HCT116 (cell line): ENCODE data around the gene LAMTOR1.

Experiments used
- POLR2A ChIP-seq: IDR thresholded peaks from 2 replicates; pipeline ENCODE4 v1.7.0; 2011; ENCODE audit warnings: borderline replicate concordance; ENCODE audit not compliant: insufficient read depth, insufficient read length; ENCODE audit errors: extremely low read depth
- TF ChIP-seq, protein P1 (sequence below), 3 experiments: fragments of 200-600 bp in 1 of 3; sonication (generic) in 1 of 3; IDR thresholded peaks in 2 of 3; conservative IDR thresholded peaks in 1 of 3; 2 replicates each; pipeline ENCODE4 v1.5.1; 2012 to 2017; ENCODE audit warnings: low read depth in 2 of 3, low read length in 2 of 3, antibody characterized with exemption in 1 of 3, borderline replicate concordance in 1 of 3, control low read depth in 1 of 3, mild to moderate bottlenecking in 1 of 3, mixed read lengths in 1 of 3, mixed run types in 1 of 3, moderate library complexity in 1 of 3; ENCODE audit not compliant: insufficient read depth in 1 of 3

DNA sequence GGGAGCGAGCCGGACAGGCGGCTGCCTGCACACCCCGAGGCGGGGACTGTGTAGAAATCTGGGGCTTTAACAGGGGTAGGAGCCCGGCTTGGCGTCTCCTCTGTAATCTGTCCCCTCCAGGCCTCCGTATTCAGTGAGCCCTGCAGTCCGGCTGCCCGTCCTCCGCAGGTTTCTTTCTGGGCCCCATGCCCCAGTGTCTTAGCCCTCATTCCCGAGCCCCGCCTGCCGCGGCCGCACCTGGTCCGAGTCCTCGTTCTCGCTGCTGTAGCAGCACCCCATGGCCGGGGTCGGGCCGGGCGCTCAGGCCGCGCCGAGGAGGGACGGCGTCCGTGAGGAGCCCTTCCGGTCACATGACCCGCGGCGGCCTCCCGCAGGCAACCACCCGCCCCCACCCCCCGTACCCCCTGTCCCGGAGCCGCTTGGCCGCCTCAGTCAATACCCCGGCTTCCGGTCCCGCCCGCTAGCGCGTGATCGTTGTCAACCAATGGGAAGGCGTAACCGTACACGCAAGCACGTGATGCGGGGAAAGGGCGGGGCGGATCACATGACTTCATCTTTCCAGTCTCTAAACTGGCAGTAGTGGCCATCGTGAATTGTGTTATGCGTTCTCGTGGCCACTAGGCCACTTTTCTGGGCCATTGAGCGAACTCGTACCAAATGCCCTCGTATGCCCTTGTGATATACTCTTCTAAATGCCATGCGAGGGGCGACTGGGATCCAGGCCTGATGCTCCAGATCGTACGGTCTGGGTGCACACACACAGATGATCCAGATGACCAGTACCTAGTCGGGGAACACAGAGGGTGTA is at the start of gene LAMTOR1:
- no peak for TF ChIP-seq POLR2A
- TF ChIP-seq, protein P1, sequence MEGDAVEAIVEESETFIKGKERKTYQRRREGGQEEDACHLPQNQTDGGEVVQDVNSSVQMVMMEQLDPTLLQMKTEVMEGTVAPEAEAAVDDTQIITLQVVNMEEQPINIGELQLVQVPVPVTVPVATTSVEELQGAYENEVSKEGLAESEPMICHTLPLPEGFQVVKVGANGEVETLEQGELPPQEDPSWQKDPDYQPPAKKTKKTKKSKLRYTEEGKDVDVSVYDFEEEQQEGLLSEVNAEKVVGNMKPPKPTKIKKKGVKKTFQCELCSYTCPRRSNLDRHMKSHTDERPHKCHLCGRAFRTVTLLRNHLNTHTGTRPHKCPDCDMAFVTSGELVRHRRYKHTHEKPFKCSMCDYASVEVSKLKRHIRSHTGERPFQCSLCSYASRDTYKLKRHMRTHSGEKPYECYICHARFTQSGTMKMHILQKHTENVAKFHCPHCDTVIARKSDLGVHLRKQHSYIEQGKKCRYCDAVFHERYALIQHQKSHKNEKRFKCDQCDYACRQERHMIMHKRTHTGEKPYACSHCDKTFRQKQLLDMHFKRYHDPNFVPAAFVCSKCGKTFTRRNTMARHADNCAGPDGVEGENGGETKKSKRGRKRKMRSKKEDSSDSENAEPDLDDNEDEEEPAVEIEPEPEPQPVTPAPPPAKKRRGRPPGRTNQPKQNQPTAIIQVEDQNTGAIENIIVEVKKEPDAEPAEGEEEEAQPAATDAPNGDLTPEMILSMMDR (IDR thresholded peaks at IDR 0.05 in 2 of 3, conservative IDR thresholded peaks at IDR 0.05 in 1 of 3; ENCODE audit: borderline replicate concordance in 1 of 3, insufficient read depth in 1 of 3, low read depth in 2 of 3, low read length in 2 of 3): peak in 2 of 3 experiments; percentile 28 to 41; a peak in 1 of 6 replicates
